ENCODE data around the gene ZNF341. TPM values are rescaled to one million over a fixed set of nuclear protein-coding genes. Genes with fewer than 3 reads are reported as not detected.

The ZNF341 gene
- total and polyA plus RNA-seq, 3 experiments from 2014 or later = 2.6 to 5.0 (median 4.5) TPM

DNA sequence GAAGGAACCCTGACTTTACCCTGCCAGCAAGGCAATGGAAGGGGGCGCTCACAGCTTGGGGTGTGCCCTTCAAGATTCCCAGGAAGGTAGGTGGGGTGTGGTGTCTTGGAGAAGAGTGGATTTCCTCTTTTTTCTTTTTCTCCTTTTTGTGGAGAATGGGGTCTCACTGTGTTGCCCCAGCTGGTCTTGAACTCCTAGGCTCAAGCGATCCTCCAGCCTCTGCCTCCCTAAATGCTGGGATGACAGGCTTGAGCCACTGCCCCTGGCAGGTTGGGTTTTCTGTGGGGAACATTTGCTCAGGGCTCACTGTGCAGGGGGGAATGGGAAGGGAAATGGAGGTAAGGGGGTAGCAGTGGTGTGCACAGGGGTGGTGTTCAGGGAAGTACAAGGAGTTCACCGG is 4.0 kb upstream of the ZNF341 start:
- peaks cover 0 to 2% (median 0%) of the 10 kb centered on the region in 3 donors for H3K36me3 Mint-ChIP-seq
- H3K27me3 Mint-ChIP-seq = peaks cover 0 to 1% of the 10 kb centered on the region in 2 donors
- H3K27ac ChIP-seq (ENCODE audit: low read depth, low read length) = no peak overlapping the region
- no peak for DNase-seq
- H3K9me3 ChIP-seq (ENCODE audit: low read length) = no peaks in the 10 kb centered on the region
- H3K4me1 Mint-ChIP-seq = peaks cover 9 to 14% (median 11%) of the 10 kb centered on the region in 3 donors
- H3K36me3 ChIP-seq (ENCODE audit: insufficient read depth, low read length) = no peaks in the 10 kb centered on the region
- ChIA-PET POLR2A (no interaction called here), CTCF (no interaction called here)
- H3K4me3 Mint-ChIP-seq = peak overlapping the region in 1 of 7 donors; percentile 54
- no peaks in the 10 kb centered on the region for H3K9me3 Mint-ChIP-seq
- H3K27me3 ChIP-seq (ENCODE audit: insufficient read depth, low read length, poor library complexity, severe bottlenecking) = no peaks in the 10 kb centered on the region
- H3K4me1 ChIP-seq (ENCODE audit: insufficient read depth, low read length) = peaks cover 5% of the 10 kb centered on the region
- no peak overlapping the region for H3K4me3 ChIP-seq (ENCODE audit: low read length)
- H3K27ac Mint-ChIP-seq = peak overlapping the region in 3 of 8 donors; percentile 29 to 85 (median 45)

DNA sequence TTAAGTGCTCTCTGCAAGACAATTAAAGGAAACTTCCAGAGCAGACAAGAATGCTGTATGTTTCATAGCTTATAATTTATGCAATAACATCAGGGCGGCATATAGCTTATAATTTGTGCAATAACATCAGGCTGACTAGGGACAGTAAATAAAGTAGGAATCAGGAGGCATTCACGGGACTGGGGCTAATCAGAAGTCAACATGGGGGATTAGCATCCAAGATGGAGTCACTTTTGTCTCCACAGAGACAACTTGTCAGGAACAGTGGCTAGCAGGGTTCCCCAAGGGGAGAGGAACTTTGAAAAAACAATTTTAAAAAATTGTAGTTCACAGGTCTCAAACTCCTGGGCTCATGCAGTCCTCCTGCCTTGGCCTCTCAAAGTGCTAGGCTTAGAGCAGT is 3.3 kb upstream of the ZNF341 start:
- H3K9me3 ChIP-seq (ENCODE audit: low read length) = no peaks in the 10 kb centered on the region
- H3K27me3 Mint-ChIP-seq = peaks cover 0 to 2% of the 10 kb centered on the region in 2 donors
- H3K27ac Mint-ChIP-seq = peak overlapping the region in 3 of 8 donors; percentile 29 to 85 (median 38)
- H3K36me3 Mint-ChIP-seq = peaks cover 0 to 2% (median 0%) of the 10 kb centered on the region in 3 donors
- H3K27me3 ChIP-seq (ENCODE audit: insufficient read depth, low read length, poor library complexity, severe bottlenecking) = no peaks in the 10 kb centered on the region
- no peak overlapping the region for H3K4me3 ChIP-seq (ENCODE audit: low read length)
- H3K27ac ChIP-seq (ENCODE audit: low read depth, low read length) = no peak overlapping the region
- H3K36me3 ChIP-seq (ENCODE audit: insufficient read depth, low read length) = no peaks in the 10 kb centered on the region
- ChIA-PET CTCF (no interaction called here), POLR2A (no interaction called here)
- H3K4me1 Mint-ChIP-seq = peaks cover 13 to 18% (median 15%) of the 10 kb centered on the region in 3 donors
- H3K9me3 Mint-ChIP-seq = no peaks in the 10 kb centered on the region
- DNase-seq = no peak
- H3K4me1 ChIP-seq (ENCODE audit: insufficient read depth, low read length) = peaks cover 7% of the 10 kb centered on the region
- peak overlapping the region in 1 of 7 donors; percentile 54 for H3K4me3 Mint-ChIP-seq

DNA sequence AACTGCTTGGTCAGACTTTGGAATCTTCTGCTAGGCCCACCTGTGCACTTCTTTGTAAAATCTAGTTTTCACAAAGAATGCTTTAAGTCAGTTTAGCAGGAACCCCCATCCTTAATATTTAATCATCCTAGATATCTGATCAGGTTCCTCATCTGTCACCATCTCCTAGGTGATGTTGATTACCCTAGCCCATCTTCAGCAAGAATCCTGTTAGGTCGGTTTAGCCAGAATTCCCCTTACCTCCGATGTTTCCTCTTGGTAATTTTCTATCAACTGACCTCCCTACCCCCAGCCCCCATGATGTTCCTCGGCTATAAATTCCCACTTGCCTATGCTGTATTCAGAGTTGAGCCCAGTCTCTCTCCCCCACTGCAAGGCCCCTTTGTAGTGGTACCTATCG is 2.7 kb upstream of the ZNF341 start:
- peaks cover 20 to 25% (median 21%) of the 10 kb centered on the region in 3 donors for H3K4me1 Mint-ChIP-seq
- no peak overlapping the region for H3K27ac ChIP-seq (ENCODE audit: low read depth, low read length)
- H3K4me1 ChIP-seq (ENCODE audit: insufficient read depth, low read length) = peaks cover 14% of the 10 kb centered on the region
- H3K9me3 Mint-ChIP-seq = no peaks in the 10 kb centered on the region
- ChIA-PET CTCF (no interaction called here), POLR2A (no interaction called here)
- no peaks in the 10 kb centered on the region for H3K27me3 ChIP-seq (ENCODE audit: insufficient read depth, low read length, poor library complexity, severe bottlenecking)
- peaks cover 0 to 2% of the 10 kb centered on the region in 2 donors for H3K27me3 Mint-ChIP-seq
- H3K36me3 ChIP-seq (ENCODE audit: insufficient read depth, low read length) = no peaks in the 10 kb centered on the region
- H3K36me3 Mint-ChIP-seq = peaks cover 0 to 2% (median 0%) of the 10 kb centered on the region in 3 donors
- peak overlapping the region in 2 of 8 donors; percentile 29 to 36 for H3K27ac Mint-ChIP-seq
- DNase-seq = no peak
- no peaks in the 10 kb centered on the region for H3K9me3 ChIP-seq (ENCODE audit: low read length)
- H3K4me3 ChIP-seq (ENCODE audit: low read length) = no peak overlapping the region
- peak overlapping the region in 1 of 7 donors; percentile 66 for H3K4me3 Mint-ChIP-seq

DNA sequence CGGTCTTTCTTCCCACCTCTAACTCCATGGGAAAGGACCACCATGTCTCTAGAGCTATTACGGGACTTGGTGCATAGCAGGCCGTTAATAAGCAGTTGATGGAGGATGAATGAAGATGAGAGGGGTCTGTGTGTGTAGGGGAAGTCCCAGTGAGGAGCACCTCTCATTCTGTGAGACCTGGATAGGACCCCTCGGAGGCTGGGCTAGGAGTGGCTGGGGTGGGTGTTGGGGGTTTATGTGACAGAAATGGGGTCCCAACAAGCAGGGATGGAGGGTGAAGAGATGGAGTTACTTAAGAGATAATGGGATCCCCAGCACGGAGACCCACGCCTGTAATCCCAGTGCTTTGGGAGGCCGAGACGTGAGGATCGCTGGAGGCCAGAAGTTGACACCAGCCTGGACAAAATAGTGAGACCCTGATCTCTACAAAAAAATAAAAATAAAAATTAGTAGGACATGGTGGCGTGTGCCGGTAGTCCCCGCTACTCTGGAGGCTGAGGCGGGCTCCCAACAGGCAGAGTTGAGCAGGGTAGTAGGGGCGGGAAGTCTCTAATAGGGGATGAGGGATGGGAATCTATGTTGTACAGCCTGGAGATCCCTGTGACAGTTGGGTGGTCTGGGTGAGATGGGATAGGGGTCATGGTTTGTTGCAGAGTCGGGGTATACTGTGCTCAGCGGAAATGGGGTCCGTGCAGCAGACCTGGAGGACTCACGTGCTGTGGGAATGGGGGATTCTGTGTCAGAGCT is 677 bp upstream of the ZNF341 start:
- H3K27me3 Mint-ChIP-seq = peaks cover 0 to 2% of the 10 kb centered on the region in 2 donors
- peaks cover 0 to 3% (median 0%) of the 10 kb centered on the region in 5 donors for H3K9me3 Mint-ChIP-seq
- H3K36me3 Mint-ChIP-seq = peaks cover 1 to 4% (median 2%) of the 10 kb centered on the region in 3 donors
- H3K9me3 ChIP-seq (ENCODE audit: low read length) = no peaks in the 10 kb centered on the region
- H3K36me3 ChIP-seq (ENCODE audit: insufficient read depth, low read length) = no peaks in the 10 kb centered on the region
- DNase-seq = no peak
- H3K27me3 ChIP-seq (ENCODE audit: insufficient read depth, low read length, poor library complexity, severe bottlenecking) = no peaks in the 10 kb centered on the region
- ChIA-PET CTCF (interaction anchor here (1.1 to 1.6 kb wide), 3 partner anchors 10 to 216 kb away, joined by 3 to 4 read pairs (median 3); no protein-coding TSS in a partner anchor), POLR2A (interaction anchor here (2.5 kb wide), 1 partner anchor 11 kb away, joined by 36 read pairs; the partner anchor contains the start of gene PXMP4)
- peak overlapping the region; percentile 74 to 98 (median 96) for H3K27ac Mint-ChIP-seq
- H3K4me3 ChIP-seq (ENCODE audit: low read length) = peak overlapping the region; percentile 60
- peak overlapping the region; percentile 60 for H3K27ac ChIP-seq (ENCODE audit: low read depth, low read length)
- peaks cover 16% of the 10 kb centered on the region for H3K4me1 ChIP-seq (ENCODE audit: insufficient read depth, low read length)
- peaks cover 24 to 28% (median 25%) of the 10 kb centered on the region in 3 donors for H3K4me1 Mint-ChIP-seq
- H3K4me3 Mint-ChIP-seq = peak overlapping the region; percentile 86 to 92 (median 89)

DNA sequence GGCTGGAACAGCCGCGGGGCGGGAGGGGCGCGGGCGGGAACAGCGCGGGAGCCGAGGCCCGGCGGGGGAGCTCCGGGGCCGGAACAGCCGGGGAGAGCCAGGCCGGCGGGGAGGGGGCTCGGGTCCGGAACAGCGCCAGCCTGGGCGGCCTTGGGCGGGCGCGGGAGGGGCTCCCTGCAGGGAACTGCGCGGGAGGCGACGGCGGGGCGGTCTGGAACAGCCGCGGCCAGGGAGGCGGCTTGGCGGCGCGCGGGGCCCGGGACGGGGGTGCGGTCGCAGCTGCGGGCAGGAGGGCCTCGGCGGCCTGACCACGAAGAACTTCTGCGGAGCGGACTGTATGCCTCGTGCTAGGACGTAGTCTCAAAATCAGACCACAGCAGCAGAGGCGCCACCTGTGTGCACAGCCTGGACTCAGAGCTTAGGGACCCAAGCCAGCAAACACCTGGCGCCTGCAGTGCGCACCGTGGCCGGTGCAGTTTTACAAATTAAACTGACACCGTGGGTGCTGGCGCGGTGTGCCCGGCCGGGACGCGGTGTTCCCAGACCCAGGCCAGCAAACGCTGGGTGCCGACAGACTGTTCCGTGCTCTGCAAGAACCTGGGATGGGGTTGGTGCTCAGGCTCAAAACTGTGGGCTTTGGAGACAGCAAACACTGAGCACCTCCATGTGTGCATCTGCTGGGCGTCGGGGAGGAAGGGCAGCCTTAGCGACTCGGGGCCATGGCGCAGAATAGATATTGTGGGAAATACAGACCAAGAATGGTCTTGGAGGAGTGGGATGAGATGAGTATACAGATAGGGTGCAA is 572 bp downstream of the ZNF341 start:
- Histone ChIP-seq H3K36me3 (ENCODE audit: insufficient read depth, low read length) (no peaks in the 10 kb centered on the region), H3K9me3 (ENCODE audit: low read length) (no peaks in the 10 kb centered on the region), H3K27me3 (ENCODE audit: insufficient read depth, low read length, poor library complexity, severe bottlenecking) (no peaks in the 10 kb centered on the region), H3K4me1 (ENCODE audit: insufficient read depth, low read length) (peaks cover 16% of the 10 kb centered on the region), H3K27ac (ENCODE audit: low read depth, low read length) (peak overlapping the region; percentile 51), H3K4me3 (ENCODE audit: low read length) (peak overlapping the region; percentile 61)
- POLR2A ChIA-PET = interaction anchor here (0.6 to 2.5 kb wide), 12 partner anchors 11 to 380 kb away, joined by 3 to 36 read pairs (median 6); partner anchors contain the start of genes ACTL10, CBFA2T2, CDK5RAP1 and CHMP4B
- Mint-ChIP-seq H3K4me3 (peak overlapping the region; percentile 85 to 93 (median 89)), H3K36me3 (peaks cover 7 to 9% (median 9%) of the 10 kb centered on the region in 3 donors), H3K4me1 (peaks cover 24 to 28% (median 25%) of the 10 kb centered on the region in 3 donors), H3K9me3 (peaks cover 6 to 10% (median 6%) of the 10 kb centered on the region in 5 donors), H3K27me3 (peaks cover 0 to 2% of the 10 kb centered on the region in 2 donors), H3K27ac (peak overlapping the region; percentile 78 to 98 (median 90))
- DNase-seq = peak in 3 of 5 donors; percentile 81 to 90 (median 85)
- CTCF ChIA-PET = interaction anchor here (0.8 to 1.8 kb wide), 13 partner anchors 10 to 380 kb away, joined by 3 to 12 read pairs (median 4); partner anchors contain the start of genes EIF2S2, PXMP4 and RALY

DNA sequence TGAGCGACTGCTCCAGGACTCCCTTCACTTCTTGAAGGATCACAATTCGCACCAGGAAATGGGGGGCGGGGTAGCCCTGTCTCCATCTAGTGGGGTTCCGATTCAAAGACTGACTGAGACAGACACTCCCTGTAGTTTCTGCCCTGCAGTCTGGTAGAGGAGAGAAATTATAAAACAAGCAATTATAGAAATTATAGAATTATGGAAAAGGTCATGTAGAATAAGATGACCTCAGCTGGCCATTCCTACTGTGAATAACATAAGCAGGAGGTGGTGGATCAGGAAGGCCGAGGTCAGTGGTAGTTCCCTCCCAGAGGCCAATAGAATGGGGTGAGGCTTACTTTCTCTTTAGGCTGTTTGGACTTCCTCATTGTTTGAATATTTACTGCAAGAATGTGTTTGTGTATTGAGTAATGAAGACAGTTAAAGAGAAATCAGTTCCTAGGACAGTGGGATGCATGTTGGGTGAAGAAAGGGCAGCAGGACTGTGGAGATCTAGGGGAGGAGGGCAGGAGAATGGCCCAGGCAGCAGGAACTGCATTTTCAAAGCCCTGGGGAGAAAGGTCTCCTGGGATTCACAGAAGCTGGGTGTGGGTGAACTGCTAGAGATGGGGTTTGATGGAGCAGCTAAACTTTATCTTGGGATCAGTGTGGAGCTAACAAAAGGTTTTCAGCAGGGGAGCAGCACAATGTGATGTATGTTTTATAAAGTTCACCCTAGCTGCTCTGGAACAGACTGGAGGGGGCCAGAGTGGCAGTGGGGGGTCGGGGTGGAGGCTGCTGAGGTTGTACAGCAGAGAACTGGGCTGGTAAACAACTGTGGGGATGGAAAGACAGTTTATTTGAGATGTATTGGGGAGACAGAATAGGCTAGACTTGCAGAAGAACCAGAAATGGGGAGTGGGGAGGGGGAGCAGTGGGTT is 2.1 kb downstream of the ZNF341 start:
- peak overlapping the region in 6 of 8 donors; percentile 4 to 77 (median 23) for H3K27ac Mint-ChIP-seq

DNA sequence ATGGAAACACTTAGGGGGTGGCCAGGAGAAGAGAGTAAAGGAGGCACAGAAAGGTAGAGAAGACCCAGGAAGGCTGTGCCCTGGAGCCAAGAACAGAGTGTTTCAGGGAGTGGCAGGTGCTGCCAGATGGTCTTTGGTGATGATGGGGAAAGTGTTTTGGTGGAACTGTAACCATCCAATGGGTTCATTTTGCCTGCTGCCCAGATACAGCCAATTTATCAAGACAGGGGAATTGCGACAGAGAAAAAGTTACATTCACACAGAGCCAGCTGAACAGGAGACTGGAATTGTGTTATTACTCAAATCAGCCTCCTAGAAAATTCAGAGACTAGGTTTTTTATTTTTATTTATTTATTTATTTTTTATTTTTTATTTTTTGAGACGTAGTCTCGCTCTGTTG is 5.2 kb downstream of the ZNF341 start:
- Mint-ChIP-seq H3K4me3 (no peak overlapping the region), H3K27ac (peak overlapping the region in 1 of 8 donors; percentile 50), H3K9me3 (peaks cover 6 to 13% (median 6%) of the 10 kb centered on the region in 5 donors), H3K36me3 (peaks cover 7 to 12% (median 9%) of the 10 kb centered on the region in 3 donors), H3K27me3 (peaks cover 0 to 2% of the 10 kb centered on the region in 2 donors), H3K4me1 (peaks cover 18 to 23% (median 22%) of the 10 kb centered on the region in 3 donors)
- ChIA-PET POLR2A (no interaction called here), CTCF (interaction anchor here (0.9 kb wide), 1 partner anchor 268 kb away, joined by 3 read pairs; no protein-coding TSS in a partner anchor)
- H3K4me1 ChIP-seq (ENCODE audit: insufficient read depth, low read length) = peaks cover 11% of the 10 kb centered on the region
- H3K36me3 ChIP-seq (ENCODE audit: insufficient read depth, low read length) = no peaks in the 10 kb centered on the region
- H3K27me3 ChIP-seq (ENCODE audit: insufficient read depth, low read length, poor library complexity, severe bottlenecking) = no peaks in the 10 kb centered on the region
- H3K9me3 ChIP-seq (ENCODE audit: low read length) = no peaks in the 10 kb centered on the region
- H3K27ac ChIP-seq (ENCODE audit: low read depth, low read length) = no peak overlapping the region
- no peak overlapping the region for H3K4me3 ChIP-seq (ENCODE audit: low read length)
- no peak for DNase-seq

More for the DNA sequence above, 2.1 kb downstream of the ZNF341 start:
- H3K36me3 ChIP-seq (ENCODE audit: insufficient read depth, low read length) = no peaks in the 10 kb centered on the region
- POLR2A ChIA-PET = interaction anchor here (1.9 to 2.5 kb wide), 2 partner anchors 14 to 244 kb away, joined by 10 to 36 read pairs; partner anchors contain the start of genes CBFA2T2 and PXMP4
- H3K9me3 ChIP-seq (ENCODE audit: low read length) = no peaks in the 10 kb centered on the region
- Mint-ChIP-seq H3K27me3 (peaks cover 0 to 2% of the 10 kb centered on the region in 2 donors), H3K4me1 (peaks cover 24 to 28% (median 25%) of the 10 kb centered on the region in 3 donors), H3K9me3 (peaks cover 6 to 13% (median 6%) of the 10 kb centered on the region in 5 donors), H3K4me3 (peak overlapping the region in 6 of 7 donors; percentile 42 to 85 (median 56)), H3K36me3 (peaks cover 7 to 12% (median 9%) of the 10 kb centered on the region in 3 donors)
- no peak overlapping the region for H3K4me3 ChIP-seq (ENCODE audit: low read length)
- CTCF ChIA-PET = interaction anchor here (1.3 kb wide), 1 partner anchor 21 kb away, joined by 3 read pairs; no protein-coding TSS in a partner anchor
- H3K4me1 ChIP-seq (ENCODE audit: insufficient read depth, low read length) = peaks cover 16% of the 10 kb centered on the region
- no peak for DNase-seq
- H3K27me3 ChIP-seq (ENCODE audit: insufficient read depth, low read length, poor library complexity, severe bottlenecking) = no peaks in the 10 kb centered on the region
- H3K27ac ChIP-seq (ENCODE audit: low read depth, low read length) = peak overlapping the region; percentile 24

All from CD8-positive, alpha-beta memory T cell (primary cell).